ENCODE data around the gene RAB11A. TPM values are rescaled to one million over a fixed set of nuclear protein-coding genes. Genes with fewer than 3 reads are reported as not detected.
A peak's percentile ranks its signal among the peaks of the same experiment; 100 is the strongest.

Gene RAB11A
- total RNA-seq, 1 donor from 2014 or later: 163 TPM

- Mint-ChIP-seq H3K36me3 (ENCODE audit: low read depth) (no peaks in the 10 kb centered on the region), H3K27ac (no peak overlapping the region), H3K4me1 (peaks cover 28% of the 10 kb centered on the region), H3K4me3 (no peak overlapping the region), H3K27me3 (no peaks in the 10 kb centered on the region), H3K9me3 (no peaks in the 10 kb centered on the region)
- intact Hi-C loops (cut with micrococcal nuclease): no loop called here
- no peak for DNase-seq
These were observed 33.8 kb upstream of the RAB11A start for GRCh38 chr15:65835447-65835846.

GRCh38 chr15:65836665-65837064 is 32.6 kb upstream of the RAB11A start:
- H3K9me3 Mint-ChIP-seq: no peaks in the 10 kb centered on the region
- intact Hi-C loops (cut with micrococcal nuclease): no loop called here
- H3K27me3 Mint-ChIP-seq: no peaks in the 10 kb centered on the region

DNA sequence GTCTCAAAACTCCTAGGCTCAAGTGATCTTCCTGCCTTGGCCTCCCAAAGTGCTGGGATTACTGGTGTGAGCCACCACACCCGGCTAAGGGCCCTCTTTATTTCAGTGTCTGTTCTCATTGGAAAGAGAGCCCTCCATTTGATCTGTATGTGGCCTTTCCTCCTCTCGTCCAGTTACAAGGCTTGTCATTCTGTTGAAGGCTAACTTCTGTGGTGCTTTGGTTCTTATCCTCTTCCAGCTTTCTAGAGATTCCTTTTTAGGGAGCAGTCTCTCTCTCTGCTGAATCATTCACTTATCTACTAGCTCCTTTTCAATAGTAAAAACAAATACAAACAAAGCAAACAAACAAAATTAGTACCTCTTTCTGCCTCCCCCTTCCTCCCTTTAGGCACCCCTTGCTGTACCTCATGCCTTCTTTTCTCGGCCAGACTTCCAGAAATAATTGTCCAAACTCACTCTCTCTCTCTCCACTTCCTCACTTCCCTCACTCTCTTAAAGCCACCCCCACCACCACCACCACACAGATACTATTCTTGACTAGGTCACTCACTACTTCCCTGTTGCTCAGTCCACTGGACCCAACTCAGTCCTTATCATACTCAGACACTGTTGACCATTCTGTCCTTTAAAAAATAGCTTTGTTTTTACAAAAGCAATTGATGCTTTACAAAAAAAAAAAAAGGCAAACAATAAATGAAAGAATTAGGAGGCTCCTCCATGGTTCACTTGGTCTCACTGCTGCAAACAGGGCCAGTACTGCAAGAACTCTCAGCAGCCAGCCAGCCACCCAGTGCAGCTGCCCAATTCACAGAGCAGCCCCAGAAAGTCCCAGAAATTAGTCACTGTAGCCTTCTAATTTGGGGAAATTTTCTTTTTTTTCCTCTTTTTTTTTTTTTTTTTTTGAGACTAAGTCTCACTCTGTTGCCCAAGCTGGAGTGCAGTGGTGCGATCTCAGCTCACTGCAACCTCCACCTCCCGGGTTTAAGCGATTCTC is 31.7 kb upstream of the RAB11A start:
- intact Hi-C loops (cut with micrococcal nuclease): no loop called here

More at GRCh38 chr15:65836665-65837064, 32.6 kb upstream of the RAB11A start:
- Mint-ChIP-seq H3K27ac (no peak overlapping the region), H3K36me3 (ENCODE audit: low read depth) (no peaks in the 10 kb centered on the region), H3K4me1 (peaks cover 24% of the 10 kb centered on the region), H3K4me3 (no peak overlapping the region)
- peak; percentile 69 for DNase-seq

GRCh38 chr15:65839354-65839901 is 29.9 kb upstream of the RAB11A start:
- no peaks in the 10 kb centered on the region for H3K9me3 Mint-ChIP-seq
- H3K27me3 Mint-ChIP-seq: peaks cover under 1% of the 10 kb centered on the region
- no peak overlapping the region for H3K27ac Mint-ChIP-seq
- intact Hi-C loops (cut with micrococcal nuclease): no loop called here
- DNase-seq: no peak
- peaks cover 3% of the 10 kb centered on the region for H3K4me1 Mint-ChIP-seq
- no peaks in the 10 kb centered on the region for H3K36me3 Mint-ChIP-seq (ENCODE audit: low read depth)
- H3K4me3 Mint-ChIP-seq: no peak overlapping the region

More for the DNA sequence above, 31.7 kb upstream of the RAB11A start:
- Mint-ChIP-seq H3K36me3 (ENCODE audit: low read depth) (no peaks in the 10 kb centered on the region), H3K27ac (no peak overlapping the region), H3K9me3 (no peaks in the 10 kb centered on the region), H3K4me1 (peaks cover 19% of the 10 kb centered on the region), H3K4me3 (no peak overlapping the region), H3K27me3 (no peaks in the 10 kb centered on the region)
- DNase-seq: no peak

GRCh38 chr15:65839985-65840384 is 29.3 kb upstream of the RAB11A start:
- Mint-ChIP-seq H3K27me3 (peaks cover 2% of the 10 kb centered on the region), H3K4me1 (peaks cover under 1% of the 10 kb centered on the region), H3K36me3 (ENCODE audit: low read depth) (no peaks in the 10 kb centered on the region), H3K9me3 (no peaks in the 10 kb centered on the region), H3K4me3 (no peak overlapping the region), H3K27ac (no peak overlapping the region)
- DNase-seq: no peak
- intact Hi-C loops (cut with micrococcal nuclease): no loop called here

- no peak for DNase-seq
- H3K4me1 Mint-ChIP-seq: no peaks in the 10 kb centered on the region
- H3K36me3 Mint-ChIP-seq (ENCODE audit: low read depth): no peaks in the 10 kb centered on the region
- no peaks in the 10 kb centered on the region for H3K9me3 Mint-ChIP-seq
- no peak overlapping the region for H3K4me3 Mint-ChIP-seq
- no peak overlapping the region for H3K27ac Mint-ChIP-seq
- peaks cover 5% of the 10 kb centered on the region for H3K27me3 Mint-ChIP-seq
- intact Hi-C loops (cut with micrococcal nuclease): no loop called here
These were observed 28.0 kb upstream of the RAB11A start for GRCh38 chr15:65841121-65841930.

DNA sequence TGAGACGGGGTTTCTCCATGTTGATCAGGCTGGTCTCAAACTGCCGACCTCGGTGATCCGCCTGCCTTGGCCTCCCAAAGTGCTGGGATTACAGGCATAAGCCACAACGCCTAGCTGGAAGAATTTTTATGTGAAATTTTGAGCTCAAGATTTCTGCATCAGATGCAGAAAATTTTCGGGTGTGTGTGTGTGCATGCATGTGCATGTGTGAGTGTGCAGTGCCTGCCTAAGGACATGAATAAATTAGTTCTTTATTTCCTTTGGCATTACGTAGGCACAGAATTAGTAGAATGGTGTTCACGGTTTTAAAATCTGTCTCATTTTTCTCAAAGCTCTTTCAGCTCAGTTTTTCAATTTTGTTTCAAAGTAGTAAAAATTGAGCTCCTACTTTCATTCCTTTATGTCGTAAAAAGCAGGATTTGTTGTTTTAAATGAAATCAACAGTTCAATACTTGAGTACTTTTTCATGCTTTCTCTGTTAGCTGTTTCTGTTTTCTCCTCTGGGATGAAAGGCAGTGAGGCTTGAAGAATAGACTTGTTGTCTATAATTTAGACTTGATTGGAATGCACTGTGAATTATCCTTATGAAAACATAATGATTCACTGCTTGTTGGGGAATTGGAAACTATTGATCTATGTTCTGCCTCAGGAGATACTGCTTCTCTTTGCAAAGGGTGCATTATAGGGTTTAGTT is 23.3 kb upstream of the RAB11A start:
- H3K27ac Mint-ChIP-seq: no peak overlapping the region
- H3K36me3 Mint-ChIP-seq (ENCODE audit: low read depth): no peaks in the 10 kb centered on the region
- H3K9me3 Mint-ChIP-seq: no peaks in the 10 kb centered on the region
- no peak for DNase-seq
- no peaks in the 10 kb centered on the region for H3K4me1 Mint-ChIP-seq
- H3K27me3 Mint-ChIP-seq: peaks cover 9% of the 10 kb centered on the region
- no peak overlapping the region for H3K4me3 Mint-ChIP-seq
- intact Hi-C loops (cut with micrococcal nuclease): no loop called here

GRCh38 chr15:65847989-65848388 is 21.3 kb upstream of the RAB11A start:
- no peak for DNase-seq
- H3K9me3 Mint-ChIP-seq: no peaks in the 10 kb centered on the region
- peaks cover 9% of the 10 kb centered on the region for H3K27me3 Mint-ChIP-seq
- no peaks in the 10 kb centered on the region for H3K4me1 Mint-ChIP-seq
- no peaks in the 10 kb centered on the region for H3K36me3 Mint-ChIP-seq (ENCODE audit: low read depth)
- intact Hi-C loops (cut with micrococcal nuclease): no loop called here
- no peak overlapping the region for H3K27ac Mint-ChIP-seq
- H3K4me3 Mint-ChIP-seq: no peak overlapping the region

- intact Hi-C loops (cut with micrococcal nuclease): no loop called here
- Mint-ChIP-seq H3K4me1 (peaks cover 1% of the 10 kb centered on the region), H3K9me3 (no peaks in the 10 kb centered on the region), H3K4me3 (no peak overlapping the region), H3K27me3 (peaks cover 6% of the 10 kb centered on the region), H3K36me3 (ENCODE audit: low read depth) (no peaks in the 10 kb centered on the region), H3K27ac (no peak overlapping the region)
- no peak for DNase-seq
These were observed 17.3 kb upstream of the RAB11A start for GRCh38 chr15:65851981-65852380.

DNA sequence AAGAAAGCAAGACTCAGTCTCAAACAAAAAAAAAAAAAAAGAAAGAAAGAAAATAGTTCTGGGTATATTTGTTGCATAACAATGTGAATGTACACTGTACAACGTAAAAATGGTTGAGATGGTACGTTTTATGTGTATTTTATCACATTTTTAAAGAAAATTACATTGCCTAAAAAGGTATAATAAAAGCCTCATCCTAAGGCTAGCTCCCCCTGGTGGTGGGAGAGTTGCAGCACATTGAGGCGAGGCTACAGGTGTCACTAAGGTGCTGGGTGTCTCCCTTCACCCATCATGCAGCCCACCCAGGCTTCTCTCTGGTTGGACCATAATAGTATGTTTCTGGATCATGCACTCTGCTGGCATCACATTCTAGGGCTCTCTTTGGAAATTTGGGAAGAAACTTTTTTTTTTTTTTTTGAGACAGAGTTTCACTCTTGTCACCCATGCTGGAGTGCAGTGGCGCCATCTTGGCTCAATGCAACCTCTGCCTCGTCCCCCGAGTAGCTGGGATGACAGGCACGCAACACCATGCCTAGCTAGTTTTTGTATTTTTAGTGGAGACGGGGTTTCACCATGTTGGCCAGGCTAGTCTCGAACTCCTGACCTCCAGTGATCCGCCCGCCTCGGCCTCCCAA is 12.4 kb upstream of the RAB11A start:
- DNase-seq: peak; percentile 95
- H3K4me1 Mint-ChIP-seq: peaks cover 6% of the 10 kb centered on the region
- intact Hi-C loops (cut with micrococcal nuclease): loop anchor here (1.0 kb wide), 1 partner anchor 219 kb away; no protein-coding TSS in a partner anchor
- no peaks in the 10 kb centered on the region for H3K9me3 Mint-ChIP-seq
- no peak overlapping the region for H3K4me3 Mint-ChIP-seq
- H3K36me3 Mint-ChIP-seq (ENCODE audit: low read depth): no peaks in the 10 kb centered on the region
- peaks cover 9% of the 10 kb centered on the region for H3K27me3 Mint-ChIP-seq
- H3K27ac Mint-ChIP-seq: peak overlapping the region; percentile 44

DNA sequence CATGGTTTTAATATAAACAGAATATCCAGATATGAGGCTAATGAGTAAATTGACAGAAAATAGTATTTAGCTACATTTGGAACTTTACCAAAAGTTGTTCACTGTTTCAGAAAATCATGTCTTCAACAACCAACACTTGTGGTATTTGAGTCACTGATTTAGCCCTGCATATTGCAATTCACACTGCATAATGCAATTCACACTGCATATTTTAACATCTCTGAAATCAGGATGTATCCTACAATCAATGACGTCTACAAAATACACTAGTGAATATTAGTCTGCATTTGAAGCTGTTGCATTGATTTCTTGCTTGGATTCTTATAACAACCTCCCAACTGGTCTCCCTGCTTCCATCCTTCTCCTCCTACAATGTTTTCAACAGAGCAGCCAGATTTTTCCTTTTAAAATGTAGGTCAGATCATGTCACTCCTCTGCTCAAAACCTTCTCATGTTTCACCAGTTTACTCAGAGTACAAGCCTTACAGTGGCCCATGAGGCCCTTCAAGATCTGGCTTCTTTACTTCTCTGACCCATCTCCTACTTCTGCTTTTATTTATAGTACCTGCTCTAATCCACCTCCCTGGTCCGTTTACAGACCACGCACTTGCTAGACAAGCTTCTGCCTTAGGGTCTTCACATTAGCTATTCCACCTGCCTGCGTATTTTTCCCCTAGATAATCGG is 11.4 kb upstream of the RAB11A start:
- H3K27me3 Mint-ChIP-seq: peaks cover 9% of the 10 kb centered on the region
- no peaks in the 10 kb centered on the region for H3K36me3 Mint-ChIP-seq (ENCODE audit: low read depth)
- intact Hi-C loops (cut with micrococcal nuclease): loop anchor here (1.0 kb wide), 1 partner anchor 220 kb away; no protein-coding TSS in a partner anchor
- peaks cover 11% of the 10 kb centered on the region for H3K4me1 Mint-ChIP-seq
- no peaks in the 10 kb centered on the region for H3K9me3 Mint-ChIP-seq
- H3K27ac Mint-ChIP-seq: no peak overlapping the region
- H3K4me3 Mint-ChIP-seq: no peak overlapping the region
- no peak for DNase-seq

DNA sequence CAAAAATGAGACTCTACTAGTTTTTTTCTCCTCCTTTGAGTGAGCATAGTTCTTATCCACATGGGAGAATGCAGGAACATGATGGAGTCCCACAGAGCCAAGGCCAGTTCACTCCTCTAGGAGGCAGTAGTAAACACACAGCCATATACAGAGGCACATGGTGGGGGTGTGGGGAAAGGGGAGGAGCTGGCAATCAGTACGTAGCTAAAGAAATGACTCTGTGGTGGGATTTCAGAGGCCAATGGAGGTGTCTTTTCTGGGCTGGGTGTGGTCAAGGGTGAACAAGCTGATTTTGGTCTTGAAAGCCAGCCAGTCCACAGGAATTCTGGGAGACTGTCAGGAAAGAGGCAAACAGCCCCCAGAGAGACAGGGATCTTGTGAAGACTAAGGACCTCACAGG is 6.6 kb upstream of the RAB11A start:
- peak; percentile 90 for DNase-seq
- H3K4me3 Mint-ChIP-seq: no peak overlapping the region
- H3K27ac Mint-ChIP-seq: no peak overlapping the region
- H3K36me3 Mint-ChIP-seq (ENCODE audit: low read depth): no peaks in the 10 kb centered on the region
- H3K27me3 Mint-ChIP-seq: peaks cover 7% of the 10 kb centered on the region
- H3K9me3 Mint-ChIP-seq: no peaks in the 10 kb centered on the region
- peaks cover 9% of the 10 kb centered on the region for H3K4me1 Mint-ChIP-seq
- intact Hi-C loops (cut with micrococcal nuclease): loop anchor here (10.0 kb wide), 2 partner anchors 222 to 432 kb away; partner anchors contain the start of gene DIS3L

Data from activated CD4-positive, alpha-beta T cell treated with anti-CD3 and anti-CD28 coated beads, Interleukin-2, amount 10 ng/mL, durations not matched to agents 24 days and 14 days (primary cell).